GM19468 (cell line): ENCODE data around the gene KCNQ1.

Experiments
- ATAC-seq: cut with Tn5 transposase; IDR thresholded peaks from one replicate; pipeline ENCODE4 v1.9.1; 2021; ENCODE audit warnings: mild to moderate bottlenecking, moderate library complexity, moderate number of reproducible peaks; ENCODE audit not compliant: unreplicated experiment; ENCODE audit errors: extremely low read depth

The KCNQ1 gene

GRCh38 chr11:2886191-2886894, 441.5 kb downstream of the KCNQ1 start:
- ATAC-seq: no peak

- no peak for ATAC-seq
Observed at GRCh38 chr11:2886936-2887335, 442.1 kb downstream of the KCNQ1 start.

- no peak for ATAC-seq
Observed at GRCh38 chr11:2887515-2888195, 442.8 kb downstream of the KCNQ1 start.

- no peak for ATAC-seq
Observed at GRCh38 chr11:2888266-2888968, 443.6 kb downstream of the KCNQ1 start.

GRCh38 chr11:2889362-2890273, 444.8 kb downstream of the KCNQ1 start:
- ATAC-seq: no peak

GRCh38 chr11:2890466-2891294, 445.9 kb downstream of the KCNQ1 start:
- ATAC-seq: no peak

GRCh38 chr11:2891326-2892214, 446.8 kb downstream of the KCNQ1 start:
- ATAC-seq: no peak

GRCh38 chr11:2892215-2892966, 447.6 kb downstream of the KCNQ1 start:
- no peak for ATAC-seq

- ATAC-seq: no peak
Observed at GRCh38 chr11:2892967-2893528, 448.2 kb downstream of the KCNQ1 start.

GRCh38 chr11:2893935-2894334, 449.1 kb downstream of the KCNQ1 start:
- ATAC-seq: no peak

- no peak for ATAC-seq
Observed at GRCh38 chr11:2896047-2896446, 451.2 kb downstream of the KCNQ1 start.

GRCh38 chr11:2897048-2897447, 452.2 kb downstream of the KCNQ1 start:
- ATAC-seq: no peak

- ATAC-seq: no peak
Observed at GRCh38 chr11:2898366-2899079, 453.7 kb downstream of the KCNQ1 start.
